Measurements from ENCODE around the gene SLC25A12.
"Not testable (repeated sequence)": the region's sequence is repeated elsewhere in the genome, so short reads cannot be mapped to it uniquely, and the experiment has no call there.

The SLC25A12 gene

DNA sequence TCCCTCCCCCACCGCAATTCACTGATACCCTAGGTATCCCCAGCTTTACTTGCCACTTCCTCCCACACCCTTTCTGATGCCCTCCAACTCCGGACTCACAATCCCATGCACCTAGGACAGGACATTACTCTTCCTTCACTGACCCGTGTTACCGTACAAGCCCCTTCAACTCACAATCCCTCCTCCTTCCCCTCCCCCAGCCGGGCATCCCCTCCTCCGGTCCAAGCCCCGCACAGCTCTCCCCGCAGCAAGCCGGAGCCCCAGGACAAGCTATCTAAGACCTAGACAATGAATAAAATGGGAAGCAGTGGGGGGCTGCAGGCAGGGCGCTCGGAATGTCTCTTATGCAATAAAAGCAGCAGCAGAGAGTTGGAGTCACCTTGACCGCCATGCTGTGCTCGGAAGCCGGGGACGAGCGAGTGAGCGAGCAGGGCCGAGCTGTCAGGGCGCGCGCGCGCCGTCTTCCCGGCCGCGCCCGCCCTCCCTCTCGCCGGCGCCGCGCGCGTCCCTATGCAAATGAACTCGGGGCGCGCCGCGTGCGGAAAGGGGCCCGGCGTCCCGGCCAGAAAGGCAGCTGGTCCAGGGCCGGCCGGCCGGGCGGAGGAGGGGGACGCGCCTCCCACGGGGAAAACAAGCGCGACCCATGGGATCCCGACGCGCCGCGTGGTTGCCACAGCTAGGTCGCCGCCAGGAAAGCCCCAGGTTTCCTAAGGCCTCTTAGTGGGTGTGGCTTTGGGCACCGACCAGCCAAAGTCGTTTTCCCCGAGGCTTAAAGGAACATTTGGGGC is at the start of gene SLC25A12:
Gene SLC25A12, minus strand, starts transcription at position 421 of the 788 bp plus-strand sequence. Its CDS starts 30 bp downstream, at position 391.
- DNase-seq (ENCODE audit: low spot score): peak; percentile 66

GRCh38 chr2:171941316-171941699 is 47.3 kb upstream of the SLC25A12 start:
- no peak for DNase-seq (ENCODE audit: low spot score)

GRCh38 chr2:171939743-171940071 is 45.7 kb upstream of the SLC25A12 start:
- DNase-seq (ENCODE audit: low spot score): no peak

DNA sequence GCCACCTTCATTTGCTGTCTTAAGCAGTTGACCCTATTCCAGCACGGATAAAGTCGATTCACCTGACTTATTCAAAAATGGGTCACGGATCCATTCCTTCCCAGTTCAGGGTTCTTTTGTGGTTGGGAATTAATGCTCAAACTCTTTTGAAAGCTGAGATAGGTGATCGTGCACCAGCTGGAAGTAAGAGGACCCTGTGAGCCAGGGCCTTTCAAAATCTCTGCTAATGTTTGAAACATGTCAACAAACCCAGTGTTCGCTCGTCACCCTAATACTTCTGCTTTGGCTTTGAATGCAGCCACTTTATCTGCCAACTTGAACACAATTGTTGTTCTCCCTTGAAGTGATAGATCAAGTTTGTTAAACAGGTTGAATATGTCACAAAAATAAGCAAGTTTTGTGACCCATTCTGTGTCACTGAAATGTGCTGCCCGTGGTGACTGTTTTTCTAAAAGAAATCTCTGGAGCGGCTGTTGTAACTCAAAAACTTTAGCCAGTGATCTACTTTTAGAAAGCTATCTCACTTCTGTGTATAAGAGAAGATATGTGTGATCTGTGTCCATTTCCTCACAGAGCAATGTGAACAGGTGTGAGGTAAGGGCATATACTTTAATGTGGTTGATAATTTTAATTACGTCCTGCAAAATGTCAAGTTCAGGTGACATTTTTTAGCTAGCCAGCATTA is 45.2 kb upstream of the SLC25A12 start:
- no peak for DNase-seq (ENCODE audit: low spot score)

GRCh38 chr2:171930385-171930784 is 36.3 kb upstream of the SLC25A12 start:
- no peak for DNase-seq (ENCODE audit: low spot score)

GRCh38 chr2:171924170-171924942 is 30.3 kb upstream of the SLC25A12 start:
- no peak for DNase-seq (ENCODE audit: low spot score)

DNA sequence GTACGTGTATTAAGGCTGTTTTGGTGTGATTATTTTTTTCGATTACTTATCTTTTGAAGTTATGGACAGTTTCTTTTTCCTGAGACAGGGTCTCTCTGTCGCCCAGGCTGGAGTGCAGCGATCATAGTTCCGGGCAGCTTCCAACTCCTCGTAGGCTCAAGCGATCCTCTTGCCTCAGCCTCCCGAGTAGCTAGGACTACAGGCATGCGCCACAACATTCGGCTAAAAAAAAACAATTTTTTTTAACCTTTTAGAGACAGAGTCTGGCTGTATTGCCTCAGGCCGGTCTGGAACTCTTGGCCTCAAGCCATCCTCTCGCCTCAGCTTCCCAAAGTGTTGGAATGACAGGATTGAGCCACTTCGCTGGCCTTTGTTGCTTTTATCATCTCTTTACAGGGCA is 29.2 kb upstream of the SLC25A12 start:
- no peak for DNase-seq (ENCODE audit: low spot score)

GRCh38 chr2:171922230-171923022 is 28.4 kb upstream of the SLC25A12 start, which contains the start of gene HAT1:
Gene HAT1, plus strand, starts transcription at chr2:171922461. Its CDS starts 40 bp downstream, at chr2:171922501.
- peak; percentile 97 for DNase-seq (ENCODE audit: low spot score)

- DNase-seq (ENCODE audit: low spot score): no peak
Measured at GRCh38 chr2:171921970-171922229, 27.9 kb upstream of the SLC25A12 start.

DNA sequence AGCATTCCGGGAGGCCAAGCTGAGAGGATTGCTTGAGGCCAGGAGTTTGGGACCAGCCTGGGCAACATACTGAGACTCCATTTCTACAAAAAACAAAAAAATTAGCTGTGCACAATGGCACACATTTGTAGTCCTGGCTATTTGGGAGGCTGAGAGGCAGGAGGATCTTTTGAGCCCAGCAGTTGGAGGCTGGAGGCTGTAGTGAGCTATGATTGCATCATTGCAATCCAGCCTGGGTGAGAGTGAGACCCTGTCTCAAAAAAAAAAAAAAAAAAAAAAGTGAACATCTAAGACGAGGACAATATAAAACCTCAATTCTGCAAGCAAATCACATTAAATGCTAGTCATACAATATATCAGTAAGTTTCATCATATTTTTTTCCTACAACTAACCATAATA is 25.4 kb upstream of the SLC25A12 start:
- no peak for DNase-seq (ENCODE audit: low spot score)

GRCh38 chr2:171913517-171913916 is 19.5 kb upstream of the SLC25A12 start:
- DNase-seq (ENCODE audit: low spot score): no peak

DNA sequence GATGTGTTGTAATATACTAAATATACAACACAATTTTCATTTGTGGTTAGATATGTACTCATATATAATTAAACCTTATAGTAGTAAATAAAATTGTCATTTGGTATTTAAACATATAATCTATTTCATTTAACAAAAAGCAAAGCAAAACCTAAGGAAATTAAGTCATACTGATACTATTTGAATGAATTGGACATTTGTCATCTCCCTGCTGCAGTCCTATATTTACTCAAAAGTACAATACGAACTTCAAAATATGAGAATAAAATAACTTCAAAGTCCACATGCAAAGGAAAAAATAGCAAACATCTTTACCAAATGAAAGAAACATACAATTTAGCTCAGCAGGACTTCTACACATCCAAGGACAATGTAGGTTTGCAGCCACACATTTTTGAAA is 16.4 kb upstream of the SLC25A12 start:
- no peak for DNase-seq (ENCODE audit: low spot score)

GRCh38 chr2:171909266-171909665 is 15.2 kb upstream of the SLC25A12 start:
- DNase-seq (ENCODE audit: low spot score): no peak

- no peak for DNase-seq (ENCODE audit: low spot score)
Measured at GRCh38 chr2:171908235-171908634, 14.2 kb upstream of the SLC25A12 start.

GRCh38 chr2:171902840-171903420 is 8.9 kb upstream of the SLC25A12 start:
- DNase-seq (ENCODE audit: low spot score): no peak

DNA sequence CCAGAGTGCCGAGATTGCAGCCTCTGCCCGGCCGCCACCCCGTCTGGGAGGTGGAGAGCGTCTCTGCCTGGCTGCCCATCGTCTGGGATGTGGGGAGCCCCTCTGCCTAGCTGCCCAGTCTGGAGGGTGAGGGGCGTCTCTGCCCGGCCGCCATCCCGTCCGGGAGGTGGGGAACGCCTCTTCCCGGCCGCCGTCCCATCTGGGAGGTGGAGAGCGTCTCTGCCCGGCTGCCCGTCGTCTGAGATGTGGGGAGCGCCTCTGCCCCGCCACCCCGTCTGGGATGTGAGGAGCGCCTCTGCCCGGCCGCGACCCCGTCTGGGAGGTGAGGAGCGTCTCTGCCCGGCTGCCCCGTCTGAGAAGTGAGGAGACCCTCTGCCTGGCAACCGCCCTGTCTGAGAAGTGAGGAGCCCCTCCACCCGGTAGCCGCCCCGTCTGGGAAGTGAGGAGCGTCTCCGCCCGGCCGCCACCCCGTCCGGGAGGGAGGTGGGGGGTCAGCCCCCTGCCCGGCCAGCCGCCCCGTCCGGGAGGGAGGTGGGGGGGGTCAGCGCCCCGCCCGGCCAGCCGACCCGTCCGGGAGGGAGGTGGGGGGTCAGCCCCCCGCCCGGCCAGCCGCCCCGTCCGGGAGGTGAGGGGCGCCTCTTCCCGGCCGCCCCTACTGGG is 5.7 kb upstream of the SLC25A12 start:
- DNase-seq (ENCODE audit: low spot score): not testable (repeated sequence)

GRCh38 chr2:171895786-171896185 is 1.7 kb upstream of the SLC25A12 start:
- DNase-seq (ENCODE audit: low spot score): no peak

DNA sequence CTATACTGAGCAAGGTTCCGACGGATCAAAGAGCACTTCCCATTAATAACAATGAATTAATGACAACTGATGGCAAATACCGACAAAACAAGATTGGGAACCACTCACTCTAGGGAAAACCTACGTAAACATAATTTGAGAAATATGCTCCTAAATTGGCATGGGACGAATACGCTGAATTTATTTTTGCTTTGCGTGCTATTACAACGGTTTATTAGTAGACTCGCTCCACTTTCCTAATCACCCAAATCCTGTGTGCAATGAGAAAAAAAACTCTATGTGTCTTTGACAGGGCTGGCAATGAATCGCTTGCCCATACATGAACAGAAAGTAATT is 536 bp upstream of the SLC25A12 start:
- no peak for DNase-seq (ENCODE audit: low spot score)

- no peak for DNase-seq (ENCODE audit: low spot score)
Measured at GRCh38 chr2:171893196-171893823, 734 bp downstream of the SLC25A12 start.

DNA sequence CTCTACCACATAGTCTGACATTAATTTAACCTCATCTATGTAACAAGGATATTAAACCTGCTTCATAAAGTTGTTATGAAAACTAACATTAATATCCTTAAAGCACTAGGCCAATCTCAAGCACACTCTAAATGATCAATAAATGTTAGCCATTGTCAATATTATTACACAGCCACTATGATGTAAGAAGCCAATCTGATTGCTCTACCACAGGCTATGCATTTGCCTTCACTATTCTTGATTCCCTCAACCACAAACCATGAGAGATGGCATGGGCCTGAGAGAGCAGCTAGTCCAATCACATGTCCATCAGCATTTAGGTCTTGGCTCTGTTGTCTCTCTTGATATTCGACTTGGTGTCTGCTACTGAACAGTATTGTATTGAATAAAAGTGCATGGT is 4.2 kb downstream of the SLC25A12 start:
- DNase-seq (ENCODE audit: low spot score): no peak

- no peak for DNase-seq (ENCODE audit: low spot score)
Measured at GRCh38 chr2:171889333-171889732, 4.7 kb downstream of the SLC25A12 start.
